CD4-positive, alpha-beta T cell treated with Interleukin-21 for 1 hour (primary cell): ENCODE measurements around the gene RAC2.

Experiments used
- DNase-seq: peaks from one replicate; pipeline ENCODE4 v3.0.0-alpha.2; 2020

The RAC2 gene

DNA sequence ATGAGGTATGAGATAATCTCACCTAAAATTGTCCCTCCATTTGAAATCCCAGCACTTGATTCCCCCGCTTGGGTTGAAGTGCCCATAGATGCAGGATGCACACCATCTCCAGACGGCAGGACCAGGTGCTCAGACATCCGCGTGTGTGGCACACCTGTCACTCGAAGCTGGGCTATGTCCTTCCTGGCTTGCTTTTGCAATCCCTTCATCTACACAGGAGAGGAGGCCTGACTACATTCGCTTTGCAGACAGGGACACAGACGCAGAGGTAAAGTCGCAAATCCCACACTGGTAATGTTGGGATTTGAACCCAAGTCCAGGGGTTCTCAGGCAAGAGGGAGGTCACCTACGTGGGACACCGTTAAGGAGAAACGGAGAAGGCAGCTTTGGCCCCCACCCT lies 31.1 kb upstream of the RAC2 start:
- no peak for DNase-seq

DNA sequence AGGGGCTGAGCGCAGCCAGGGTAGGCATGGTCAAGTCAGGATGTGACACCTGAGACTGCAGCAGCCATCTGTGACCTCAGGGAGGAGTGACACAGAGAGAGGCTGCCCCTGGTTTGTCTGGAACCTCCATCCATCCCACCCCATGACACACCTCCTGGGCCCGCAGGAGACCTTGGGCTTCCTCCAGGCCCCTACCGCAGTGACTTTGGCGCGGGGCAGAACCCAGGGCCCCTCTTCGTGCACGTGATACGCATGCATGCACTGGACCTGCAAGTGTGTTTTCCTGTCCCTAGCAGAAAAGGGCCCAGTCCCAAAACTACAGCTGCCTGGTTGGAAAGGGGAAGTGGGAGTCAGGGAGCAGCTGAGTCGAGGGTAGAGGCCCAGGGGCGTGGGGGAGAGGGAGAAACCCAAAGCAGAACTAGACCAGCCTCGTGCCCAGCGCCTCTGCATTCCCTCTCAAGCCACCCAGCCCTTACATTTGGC lies 30.4 kb upstream of the RAC2 start:
- no peak for DNase-seq

DNA sequence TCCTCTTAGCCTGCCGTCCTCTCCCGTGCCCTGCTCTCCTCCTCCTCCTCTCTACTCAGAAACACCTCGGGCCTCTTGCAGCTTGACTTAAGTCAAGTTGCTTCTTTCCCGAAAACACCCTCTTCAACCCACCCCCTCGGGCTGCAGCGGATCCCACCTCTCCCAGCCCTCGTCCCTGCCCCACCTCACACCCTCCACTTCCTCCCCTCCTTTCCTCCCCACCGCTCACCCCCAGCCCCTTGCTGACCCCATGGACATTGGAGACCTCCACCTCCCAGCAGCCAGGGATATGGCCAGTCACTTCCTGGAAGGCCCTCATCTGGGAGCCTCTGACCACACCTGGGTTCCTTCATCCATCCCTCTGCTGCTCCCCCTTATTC lies 29.8 kb upstream of the RAC2 start:
- DNase-seq, result no peak

DNA sequence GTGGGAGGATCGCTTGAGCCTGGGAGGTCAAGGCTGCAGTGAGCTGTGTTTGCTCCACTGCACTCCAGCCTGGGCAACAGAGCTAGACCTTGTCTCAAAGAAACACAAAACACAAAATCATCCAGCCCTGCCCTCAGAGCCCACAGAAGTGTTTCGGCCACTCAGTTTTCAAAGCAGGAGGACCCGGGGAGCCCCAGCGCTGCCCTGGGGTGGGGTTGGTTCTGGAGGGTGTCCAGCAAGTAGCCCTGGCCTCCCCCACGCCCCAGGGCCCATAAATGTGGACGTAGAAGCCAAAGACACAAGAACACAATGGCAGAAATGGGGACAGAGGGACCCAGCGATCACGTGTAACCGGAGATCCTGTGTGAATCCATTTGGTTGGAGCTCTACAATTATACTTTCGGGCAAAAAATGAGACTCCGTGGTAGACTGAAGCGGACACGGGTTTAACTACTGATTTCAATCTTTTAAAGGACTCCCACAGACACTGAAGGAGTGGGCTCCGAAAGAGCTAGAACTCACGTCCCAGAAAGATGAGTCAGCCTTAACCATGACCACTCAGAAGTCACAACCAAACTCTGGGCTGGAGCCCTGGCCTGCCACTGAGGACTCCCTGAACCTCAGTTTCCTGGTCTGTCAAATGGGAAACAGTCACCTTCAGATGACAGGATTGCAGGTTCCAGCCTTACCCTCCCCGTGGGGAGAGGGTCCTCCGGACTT lies 29.2 kb upstream of the RAC2 start:
- DNase-seq, result no peak

DNA sequence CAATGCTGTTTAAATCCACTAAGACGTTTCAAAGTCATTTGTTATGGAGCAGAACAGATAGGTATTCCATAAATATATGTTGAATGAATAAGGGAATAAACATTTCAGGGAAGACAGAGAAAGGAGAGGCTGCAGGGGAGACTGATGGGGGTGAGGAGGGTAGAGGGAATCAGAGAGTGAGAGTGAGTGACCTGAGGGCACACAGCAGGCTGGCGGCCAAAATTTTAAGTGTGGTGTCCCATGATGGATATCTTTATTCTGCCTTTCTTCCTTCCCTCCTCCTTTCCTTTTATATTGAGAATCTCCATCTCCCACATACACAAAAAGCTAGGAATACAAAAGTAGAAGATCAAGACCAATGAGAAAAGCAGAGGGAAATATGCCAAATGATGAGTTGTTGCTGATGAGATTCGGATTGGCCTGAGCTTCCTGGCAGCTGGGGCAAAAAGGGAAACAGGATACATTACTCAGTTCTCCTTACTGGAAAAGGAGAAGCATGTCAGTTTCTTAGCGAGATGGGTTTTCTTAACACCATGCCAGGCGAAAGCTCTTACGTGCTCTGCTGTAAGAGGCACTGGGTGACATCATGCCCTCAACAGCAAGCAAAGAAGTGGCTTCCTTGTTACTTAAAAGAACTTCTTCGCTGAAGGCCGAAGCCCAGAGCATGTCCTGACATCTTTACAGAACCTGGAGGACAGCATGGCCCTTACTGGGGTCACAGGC lies 27.0 kb upstream of the RAC2 start:
- no peak for DNase-seq

DNA sequence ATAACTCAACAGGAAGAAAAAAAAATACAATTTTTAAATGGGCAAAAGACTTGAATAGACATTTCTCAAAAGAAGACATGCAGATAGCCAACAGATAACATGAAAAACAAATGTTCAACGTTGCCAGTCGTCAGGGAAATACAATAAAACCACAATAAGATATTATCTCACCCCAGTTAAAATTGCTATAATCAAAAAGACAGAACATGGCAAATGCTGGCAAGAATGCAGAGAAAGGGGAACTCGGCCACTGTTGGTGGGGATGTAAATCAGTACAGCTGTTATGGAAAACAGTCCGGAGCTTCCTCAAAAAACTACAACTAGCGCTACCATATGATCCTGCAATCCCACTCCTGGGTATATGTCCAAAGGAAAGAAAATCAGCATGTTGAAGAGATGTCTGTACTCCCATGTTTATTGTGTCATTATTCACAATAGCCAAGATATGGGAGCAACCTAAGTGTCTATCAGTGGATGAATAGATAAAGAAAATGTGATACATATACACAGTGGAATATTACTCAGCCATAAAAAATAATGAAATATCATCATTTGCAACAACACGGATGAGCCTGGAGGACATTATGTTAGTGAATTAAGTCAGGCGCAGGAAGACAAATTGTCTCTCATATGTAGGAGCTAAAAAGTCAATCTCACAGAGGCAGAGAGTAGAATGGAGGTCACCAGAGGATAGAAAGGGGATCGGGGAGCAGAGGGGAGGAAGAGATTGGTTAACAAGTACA lies 26.0 kb upstream of the RAC2 start:
- no peak for DNase-seq

DNA sequence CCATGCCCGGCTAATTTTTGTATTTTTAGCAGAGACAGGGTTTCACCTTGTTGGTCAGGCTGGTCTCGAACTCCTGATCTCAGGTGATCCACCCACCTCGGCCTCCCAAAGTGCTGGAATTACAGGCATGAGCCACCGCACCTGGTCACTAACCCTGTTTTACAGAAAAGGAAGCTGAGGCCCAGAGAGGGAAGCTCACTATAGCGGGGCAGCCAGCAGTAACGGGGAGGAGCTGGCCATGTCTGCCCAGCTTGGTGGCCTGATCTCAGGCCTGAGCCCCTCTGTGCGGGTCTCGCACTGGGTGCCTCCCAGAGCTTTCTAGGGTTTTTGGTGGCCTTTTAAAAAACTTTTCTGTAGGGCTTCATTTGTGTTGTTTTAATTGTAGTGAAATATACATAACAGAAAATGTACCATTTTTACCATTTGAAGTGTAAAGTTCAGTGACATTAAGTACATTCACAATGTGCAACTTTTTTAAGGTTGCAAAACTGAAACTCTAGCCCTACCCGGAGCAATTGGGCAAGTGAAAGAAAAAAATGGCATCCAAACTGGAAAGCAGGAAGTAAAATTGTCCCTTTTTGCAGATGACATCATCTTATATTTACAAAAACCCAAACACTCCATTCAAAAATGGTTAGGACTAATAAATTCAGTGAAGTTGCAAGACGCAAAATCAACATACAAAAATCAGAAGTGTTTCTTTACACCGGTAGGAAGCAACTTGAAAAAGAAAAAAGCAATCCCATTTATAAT lies 23.8 kb upstream of the RAC2 start:
- no peak for DNase-seq

DNA sequence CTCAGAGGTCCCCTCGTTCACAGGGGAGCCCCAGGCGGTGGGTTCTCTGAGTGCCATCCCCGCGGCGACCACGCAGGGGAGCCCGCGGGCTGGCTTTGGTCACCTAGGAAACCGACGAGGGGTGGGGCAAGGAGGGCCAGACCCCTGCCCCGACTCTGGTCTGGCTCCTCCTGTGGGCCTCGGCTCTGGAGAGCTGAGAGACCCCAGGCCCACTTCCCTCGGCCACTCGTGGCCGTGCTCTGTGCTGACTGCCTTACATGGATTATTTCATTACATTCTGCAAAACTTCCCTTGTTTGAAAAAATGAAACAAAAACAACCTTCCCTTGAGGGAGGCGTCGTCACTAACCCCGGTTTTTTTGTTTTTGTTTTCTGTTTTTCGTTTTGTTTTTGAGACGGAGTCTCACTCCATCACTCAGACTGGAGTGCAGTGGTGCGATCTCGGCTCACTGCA lies 23.1 kb upstream of the RAC2 start:
- DNase-seq, result peak; percentile 76

DNA sequence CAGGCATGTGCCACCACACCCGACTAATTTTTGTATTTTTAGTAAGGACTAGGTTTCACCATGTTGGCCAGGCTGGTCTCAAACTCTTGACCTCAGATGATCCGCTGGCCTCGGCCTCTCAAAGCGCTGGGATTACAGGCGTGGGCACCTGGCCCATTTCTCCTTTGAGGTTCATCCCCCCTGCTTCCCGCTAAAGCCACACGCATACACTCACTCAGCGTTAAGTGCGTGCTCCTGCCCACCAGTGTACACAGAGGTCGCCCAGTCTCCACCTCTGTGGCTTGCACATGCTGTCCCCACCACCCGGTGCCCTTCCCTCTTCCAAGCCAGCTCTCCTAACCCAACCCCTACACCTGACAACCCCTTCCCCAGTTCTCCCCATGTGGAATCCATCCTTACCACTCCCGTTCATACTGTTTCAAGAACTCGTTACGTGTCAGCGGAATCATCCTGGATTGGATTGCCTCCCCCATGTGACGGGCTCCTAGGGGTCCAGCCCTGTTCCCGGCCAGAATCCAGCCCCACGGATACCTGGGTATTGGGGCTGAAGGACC lies 22.6 kb upstream of the RAC2 start:
- DNase-seq, result no peak

DNA sequence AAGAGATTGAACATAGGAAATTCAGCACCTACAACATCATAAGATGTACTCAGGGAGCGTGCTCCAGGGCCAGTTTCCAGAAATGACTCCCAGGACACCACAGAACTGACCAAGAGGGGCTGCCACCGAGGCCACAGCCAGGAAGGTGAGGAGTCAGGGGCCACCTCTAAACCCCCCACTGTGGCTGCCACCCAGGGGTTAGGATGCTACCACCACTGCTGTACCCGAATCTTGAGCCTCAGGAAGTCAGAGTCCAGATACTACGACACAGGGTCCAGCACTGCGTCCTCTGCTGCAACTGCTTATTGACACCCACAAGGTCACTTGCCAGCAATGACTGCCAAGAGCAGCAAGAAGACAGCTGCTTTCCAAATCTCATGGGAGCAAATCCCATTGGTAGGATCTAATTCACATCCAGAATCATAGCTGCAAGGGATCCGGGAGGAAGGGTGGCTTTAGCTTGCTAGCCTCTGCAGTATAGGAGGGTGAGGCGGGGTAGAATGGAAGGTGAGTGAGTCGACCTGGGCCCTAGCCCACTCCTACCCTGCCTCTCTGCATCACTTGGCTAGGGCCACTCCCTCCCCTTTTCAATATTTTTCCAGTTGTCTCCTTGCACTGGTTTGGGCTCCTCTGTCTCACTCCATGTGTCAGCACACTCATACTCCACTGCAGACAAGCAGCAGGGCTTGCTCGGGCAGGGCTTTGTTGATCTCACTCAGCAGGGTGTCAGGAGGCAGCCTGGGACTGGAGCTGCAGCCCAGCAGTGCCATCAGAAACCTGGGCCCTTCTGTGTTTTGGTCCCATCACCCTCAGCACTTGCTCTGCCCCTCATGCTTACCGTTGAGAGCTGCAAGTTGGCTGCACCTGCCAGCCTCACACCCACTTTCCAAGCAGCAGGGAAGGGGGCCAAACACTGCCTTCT lies 20.2 kb upstream of the RAC2 start:
- DNase-seq, result no peak

DNA sequence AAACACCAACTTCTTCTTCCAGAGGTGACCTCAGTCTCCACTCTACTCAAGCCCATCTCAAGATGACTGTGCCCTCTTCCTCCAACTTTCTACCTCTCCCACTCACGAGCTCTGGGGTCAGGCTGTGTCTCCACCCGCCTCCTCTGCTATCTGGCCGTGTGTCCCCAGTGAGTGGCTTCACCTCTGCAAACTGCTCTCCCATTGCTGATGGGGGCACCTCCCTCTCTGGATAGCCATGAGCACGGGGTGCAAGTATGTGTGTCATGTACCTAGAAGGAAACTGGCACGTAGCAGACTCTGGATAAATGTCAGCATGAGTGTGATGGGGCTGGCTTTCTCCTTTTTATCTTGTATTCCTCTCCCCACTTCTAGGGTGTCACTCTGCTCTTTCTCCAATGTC lies 18.3 kb upstream of the RAC2 start:
- no peak for DNase-seq

DNA sequence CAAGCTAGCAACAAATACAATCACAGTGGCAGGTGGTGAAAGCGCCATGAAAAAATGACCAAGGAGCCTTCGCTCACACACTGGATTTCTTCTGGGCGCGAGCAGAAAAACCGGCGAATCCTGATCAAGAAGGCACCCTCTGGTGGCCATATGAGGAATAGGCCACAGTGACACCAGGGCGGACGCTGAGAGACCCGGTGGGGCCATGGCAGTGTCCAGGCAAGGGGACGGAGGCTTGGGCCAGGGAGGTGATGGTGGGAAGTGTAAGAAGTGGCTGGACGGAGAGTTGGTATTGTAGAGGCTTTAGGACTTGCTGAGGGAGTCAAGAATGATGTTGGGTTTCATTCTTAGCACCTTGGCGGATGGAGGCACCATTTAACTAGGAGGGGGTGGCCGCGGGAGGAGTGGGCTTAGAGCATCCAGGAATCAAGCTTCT lies 16.9 kb upstream of the RAC2 start:
- peak; percentile 75 for DNase-seq

DNA sequence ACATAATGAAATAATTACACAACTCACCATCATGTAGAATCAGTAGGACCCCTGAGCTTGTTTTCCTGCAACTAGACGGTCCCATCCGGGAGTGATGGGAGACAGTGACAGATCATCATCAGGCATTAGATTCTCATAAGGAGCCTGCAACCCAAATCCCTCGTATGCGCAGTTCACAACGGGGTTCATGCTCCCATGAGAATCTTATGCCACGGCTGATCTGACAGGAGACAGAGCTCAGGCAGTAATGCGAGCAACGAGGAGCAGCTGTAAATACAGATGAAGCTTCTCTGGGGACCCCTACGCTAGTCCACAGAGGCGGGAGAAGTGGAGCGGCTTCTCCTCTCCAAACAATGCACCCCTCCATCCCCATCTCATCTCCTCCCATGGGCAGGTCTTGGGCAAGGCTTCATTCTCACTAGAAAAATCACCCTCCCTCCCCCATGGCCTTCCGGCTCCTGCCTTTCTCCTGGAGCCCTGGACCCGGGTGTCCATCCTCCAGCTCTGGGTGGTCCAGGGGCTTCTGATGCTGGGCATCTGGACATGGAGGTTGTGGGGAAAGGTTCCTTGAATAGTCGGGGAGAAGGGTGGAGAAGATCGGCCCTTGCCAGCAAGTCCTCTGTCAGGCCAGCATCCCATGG lies 16.2 kb upstream of the RAC2 start:
- no peak for DNase-seq

DNA sequence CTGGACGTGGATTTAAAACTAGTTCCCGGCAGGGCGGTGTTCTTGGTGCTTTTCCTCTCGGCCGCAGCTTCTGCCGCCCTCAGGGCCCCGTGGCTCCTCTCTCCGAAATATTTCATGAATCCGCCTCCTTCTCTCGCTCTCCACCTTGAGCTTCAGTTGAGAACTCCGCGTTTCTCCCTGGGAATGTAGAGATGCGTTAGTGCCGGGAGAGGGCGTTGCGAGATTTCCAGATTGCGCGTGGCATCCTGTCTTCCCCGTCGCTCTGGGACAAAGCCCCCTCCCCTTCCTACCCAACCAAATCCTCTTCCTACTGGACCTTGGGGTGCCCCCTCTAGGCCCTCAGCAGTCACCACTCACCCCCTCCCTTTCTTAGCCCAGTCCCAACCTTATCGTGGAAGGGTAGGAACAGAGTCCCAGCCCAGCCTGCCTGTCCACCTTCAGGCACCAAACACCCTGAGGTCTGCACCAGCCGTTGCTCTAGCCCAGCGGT lies 15.5 kb upstream of the RAC2 start:
- DNase-seq, result peak; percentile 39

DNA sequence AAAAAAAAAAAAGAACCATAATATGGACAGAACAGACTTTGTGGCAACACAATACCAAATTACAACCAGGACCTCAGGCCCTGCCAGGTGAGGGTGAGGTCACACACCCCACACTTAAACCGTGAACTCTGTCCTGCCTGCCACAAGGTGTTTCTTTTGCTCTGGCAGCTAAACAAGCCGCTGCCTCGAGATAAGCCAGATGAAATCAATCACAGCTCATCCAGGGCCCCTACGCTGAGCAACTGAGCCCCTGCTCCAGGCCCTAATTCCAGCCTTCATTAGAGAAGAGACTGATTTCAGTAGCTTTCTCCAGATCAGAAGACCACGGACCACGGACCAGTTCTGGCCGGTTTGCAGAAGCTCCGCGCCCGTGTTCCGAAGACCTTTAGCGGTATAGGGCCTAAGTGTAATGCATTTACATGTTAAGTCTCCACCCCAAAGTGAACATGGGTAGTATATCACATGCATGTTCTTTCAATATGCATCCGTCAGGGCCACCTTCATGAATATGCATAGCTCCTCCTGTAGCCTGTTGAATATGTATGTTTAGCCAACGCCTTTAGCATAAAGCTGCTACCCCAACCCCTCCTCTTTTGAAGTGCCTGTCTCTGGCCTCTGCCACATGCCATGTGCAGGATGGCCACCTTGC lies 14.8 kb upstream of the RAC2 start:
- no peak for DNase-seq

DNA sequence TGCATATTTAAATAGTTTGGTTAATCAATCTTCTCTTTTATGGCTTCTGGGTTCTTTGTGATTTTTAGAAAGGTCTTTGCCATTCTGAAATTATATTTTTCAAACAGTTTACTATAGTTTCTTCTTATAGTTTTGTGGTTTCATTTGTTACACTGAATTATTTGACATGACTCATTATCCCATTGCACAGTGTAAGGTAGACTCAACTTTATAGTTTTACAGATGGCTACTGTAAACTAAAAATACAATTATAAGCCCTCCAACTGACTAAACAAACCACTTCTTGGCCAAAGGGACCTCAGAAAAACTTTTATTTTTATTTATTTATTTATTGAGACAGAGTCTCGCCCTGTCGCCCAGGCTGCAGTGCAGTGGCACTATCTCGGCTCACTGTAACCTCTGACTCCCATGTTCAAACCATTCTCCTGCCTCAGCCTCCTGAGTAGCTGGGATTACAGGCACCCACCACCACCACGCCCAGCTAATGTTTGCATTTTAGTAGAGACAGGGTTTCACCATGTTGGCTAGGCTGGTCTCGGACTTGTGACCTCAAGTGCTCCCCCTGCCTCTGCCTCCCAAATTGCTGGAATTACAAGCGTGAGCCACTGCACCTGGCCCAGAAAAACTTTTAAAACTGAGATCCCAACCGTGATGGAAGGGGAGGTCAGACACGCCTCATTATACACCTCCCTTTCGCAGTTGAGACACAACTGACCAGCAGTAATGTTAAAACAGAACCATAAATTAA lies 14.1 kb upstream of the RAC2 start:
- no peak for DNase-seq

DNA sequence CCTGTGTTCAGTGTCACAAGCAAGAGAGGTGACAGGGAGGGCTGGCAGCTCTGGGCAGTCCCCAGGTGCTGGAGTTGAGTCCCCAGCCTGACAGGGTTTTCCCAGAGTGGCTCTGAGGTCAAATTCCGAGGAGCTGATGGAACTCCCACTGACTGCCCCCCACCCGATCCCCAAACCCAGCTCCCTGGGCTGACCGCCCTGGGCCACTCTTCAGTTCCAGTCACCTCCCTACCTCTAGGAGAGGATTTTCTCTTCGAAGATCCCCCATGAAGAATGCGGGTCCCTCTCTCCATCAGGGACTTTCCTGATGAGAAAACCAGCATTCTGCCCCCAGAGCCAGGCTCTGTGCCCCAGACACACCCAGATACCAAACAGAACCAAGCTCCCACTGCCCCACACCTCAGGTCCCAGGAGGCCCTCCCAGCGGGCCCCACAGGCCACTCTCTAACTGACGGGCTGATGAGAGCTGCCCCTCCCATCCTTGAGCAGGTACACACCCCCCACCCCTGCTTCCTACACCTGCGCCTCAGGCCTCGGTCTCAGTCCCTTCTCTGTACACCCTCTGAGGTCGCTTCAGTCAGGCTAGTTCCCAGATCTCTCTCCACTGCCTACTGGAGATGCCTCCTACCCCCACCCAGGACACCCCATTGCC lies 12.1 kb upstream of the RAC2 start:
- DNase-seq, result no peak

DNA sequence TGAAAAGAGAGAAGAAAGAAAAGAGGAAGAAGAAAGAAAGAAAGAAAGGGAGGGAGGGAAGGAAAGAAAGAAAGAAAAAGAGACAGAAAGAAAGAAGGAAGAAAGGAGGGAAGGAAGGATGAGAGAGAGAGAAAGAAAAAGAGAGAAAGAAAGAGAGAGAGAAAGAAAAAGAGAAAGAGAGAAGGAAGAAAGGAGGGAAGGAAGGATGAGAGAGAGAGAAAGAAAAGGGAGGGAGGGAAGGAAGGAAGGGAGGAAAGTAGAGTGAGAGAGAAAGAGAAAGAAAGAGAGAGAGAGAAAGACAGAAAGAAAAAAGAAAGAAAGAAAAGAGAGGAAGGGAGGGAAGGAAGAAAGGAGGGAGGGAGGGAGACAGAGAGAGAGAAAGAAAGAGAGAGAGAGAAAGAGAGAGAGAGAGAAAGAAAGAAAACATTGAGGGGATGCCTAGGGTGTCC lies 11.5 kb upstream of the RAC2 start:
- no peak for DNase-seq

DNA sequence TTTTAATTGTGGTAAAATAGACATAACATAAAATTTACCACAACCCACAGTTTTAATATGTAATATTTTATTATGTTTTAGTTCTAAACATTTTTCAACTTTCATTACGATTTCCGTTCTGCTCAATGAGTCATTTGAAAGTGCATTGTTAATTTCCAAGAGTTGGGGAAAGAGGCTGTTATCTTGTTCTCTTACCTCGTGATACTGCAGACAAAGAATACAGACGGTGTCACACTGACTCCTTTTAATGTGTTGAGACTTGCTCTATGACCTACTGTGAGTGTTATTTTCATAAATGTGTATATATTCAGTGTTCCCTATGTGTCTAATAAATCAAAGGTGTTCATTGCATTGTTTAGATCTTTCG lies 10.8 kb upstream of the RAC2 start:
- no peak for DNase-seq
